K562 (cell line): ENCODE results near the gene ST3GAL3. TPM values are rescaled to one million over a fixed set of nuclear protein-coding genes. Genes with fewer than 3 reads are reported as not detected.

Experiments
- BRCA1 ChIP-seq, 2 experiments: fragments of 450-650 bp in 1 of 2; sonication (generic) in 1 of 2; formaldehyde crosslinking in 1 of 2; IDR thresholded peaks; 2 replicates each; pipeline versions ENCODE4 v1.5.0 to v1.6.1; 2017 to 2020; ENCODE audit warnings: mild to moderate bottlenecking in 1 of 2, missing genetic modification reagents in 1 of 2
- CCAR2 ChIP-seq: fragments of 200-400 bp; formaldehyde crosslinking; IDR thresholded peaks from 2 replicates; pipeline ENCODE4 v1.6.1; 2017; ENCODE audit warnings: mild to moderate bottlenecking, low read depth, low read length
- GABPB2 ChIP-seq: fragments of 250-450 bp; sonication (Bioruptor Pico); conservative IDR thresholded peaks from 2 replicates; pipeline ENCODE4 v1.5.1; 2021; ENCODE audit warnings: mild to moderate bottlenecking
- HCFC1 ChIP-seq: IDR thresholded peaks from 2 replicates; pipeline ENCODE4 v1.6.1; 2012; ENCODE audit warnings: low read depth, low read length, improper control_type of control experiment
- NFIX ChIP-seq: fragments of 250-450 bp; sonication (Bioruptor Pico); IDR thresholded peaks from 2 replicates; pipeline ENCODE4 v1.4.0; 2020; ENCODE audit warnings: low read depth, mild to moderate bottlenecking, moderate library complexity
- POLR2H ChIP-seq: IDR thresholded peaks from 2 replicates; pipeline ENCODE4 v1.6.1; 2016; ENCODE audit warnings: missing genetic modification characterization, low read depth, mild to moderate bottlenecking, control low read depth, missing compliant biosample characterization, moderate library complexity
- RBM15 ChIP-seq: fragments of 200-400 bp; formaldehyde crosslinking; IDR thresholded peaks from 2 replicates; pipeline ENCODE4 v1.6.1; 2018; ENCODE audit warnings: mild to moderate bottlenecking, low read length, moderate library complexity; ENCODE audit not compliant: insufficient read depth
- RBM25 ChIP-seq: fragments of 200-400 bp; formaldehyde crosslinking; IDR thresholded peaks from 2 replicates; pipeline ENCODE4 v1.6.1; 2018; ENCODE audit warnings: low read length, low read depth, moderate library complexity; ENCODE audit not compliant: severe bottlenecking
- SP2 ChIP-seq: IDR thresholded peaks from 2 replicates; pipeline ENCODE4 v1.6.1; 2011; ENCODE audit warnings: mild to moderate bottlenecking, low read depth, low read length, moderate library complexity; ENCODE audit not compliant: poor library complexity, severe bottlenecking; ENCODE audit errors: extremely low read depth
- TCF7L2 ChIP-seq: fragments of 150-350 bp; IDR thresholded peaks from 2 replicates; pipeline ENCODE4 v1.6.1; 2016; ENCODE audit warnings: low read depth, mild to moderate bottlenecking, low read length, moderate library complexity
- TGIF2 ChIP-seq: sonication (generic); formaldehyde crosslinking; IDR thresholded peaks from 2 replicates; pipeline ENCODE4 v1.8.1; 2022; ENCODE audit warnings: mild to moderate bottlenecking, missing genetic modification reagents, moderate library complexity
- TRIM28 ChIP-seq: fragments of 450-650 bp; IDR thresholded peaks from 2 replicates; pipeline ENCODE4 v1.6.1; 2017
- ZBTB33 ChIP-seq: sonication (generic); formaldehyde crosslinking; IDR thresholded peaks from 2 replicates; pipeline ENCODE4 v1.8.1; 2023; ENCODE audit warnings: mild to moderate bottlenecking, missing genetic modification reagents
- ZNF23 ChIP-seq: fragments of 250-450 bp; sonication (Bioruptor Pico); IDR thresholded peaks from 2 replicates; pipeline ENCODE4 v1.4.0; 2020; ENCODE audit warnings: mild to moderate bottlenecking
- ZNF274 ChIP-seq: IDR thresholded peaks from 2 replicates; pipeline ENCODE4 v1.6.1; 2011; ENCODE audit warnings: low read depth, mild to moderate bottlenecking, low read length, moderate library complexity, borderline replicate concordance
- ZNF3 ChIP-seq: fragments of 250-450 bp; sonication (Bioruptor Pico); IDR thresholded peaks from 2 replicates; pipeline ENCODE4 v1.5.0; 2021; ENCODE audit warnings: mild to moderate bottlenecking, moderate library complexity
- ZNF324 ChIP-seq: fragments of 250-450 bp; sonication (Bioruptor Pico); IDR thresholded peaks from 2 replicates; pipeline ENCODE4 v1.4.0; 2020; ENCODE audit warnings: mild to moderate bottlenecking
- polyA plus RNA-seq, 8 experiments: library from polyadenylated mRNA; depleted of rRNA in 4 of 8; stranded (reverse) in 5 of 8; unstranded in 3 of 8; fragments of >200 nt; fragmentation: Nextera tagmentation in 2 of 8; fragmentation: Illumina TruSeq in 1 of 8; extraction: Ambion mirVana in 2 of 8; extraction: Trizol in 1 of 8; gene quantifications; 2 replicates each; pipeline versions ENCODE4 v1.2.1 to v1.2.3, GENCODE V29; 2011 to 2014; ENCODE audit warnings: inconsistent platforms in 1 of 8, missing spikeins in 1 of 8
- total RNA-seq, 7 experiments: library from RNA; depleted of rRNA in 6 of 7; stranded (reverse); fragments of >200 nt in 6 of 7; fragmentation: Illumina TruSeq in 2 of 7; extraction: Trizol in 2 of 7; gene quantifications; 2 replicates each; pipeline versions ENCODE4 v1.2.1 to v1.2.3, GENCODE V29; 2011 to 2021; ENCODE audit warnings: low replicate concordance in 1 of 7
- TF ChIP-seq, protein P1 (sequence below), 3 experiments: fragments of 200-800 bp in 1 of 3; sonication (Bioruptor generic) in 1 of 3; sonication (generic) in 1 of 3; formaldehyde crosslinking in 1 of 3; IDR thresholded peaks; 2 replicates each; pipeline versions ENCODE4 v1.6.1 to v1.8.0; 2016 to 2022; ENCODE audit warnings: mild to moderate bottlenecking in 2 of 3, missing compliant biosample characterization in 2 of 3, missing genetic modification characterization in 2 of 3, missing genetic modification reagents in 1 of 3
- TF ChIP-seq, protein P2 (sequence below): fragments of 250-450 bp; sonication (Bioruptor Pico); IDR thresholded peaks from 2 replicates; pipeline ENCODE4 v1.4.0; 2020
- TF ChIP-seq, protein P3 (sequence below): fragments of 250-450 bp; sonication (Bioruptor Pico); IDR thresholded peaks from 2 replicates; pipeline ENCODE4 v1.5.0; 2020; ENCODE audit warnings: mild to moderate bottlenecking

Gene ST3GAL3
- total and polyA plus RNA-seq, 9 of the 15 experiments (the other 6 are each of a cell fraction or from before 2014, with no cell fraction given) = 1.2 to 18.9 (median 11.0) TPM

GRCh38 chr1:43818691-43819090 lies 111.4 kb downstream of the ST3GAL3 start (continued):
- TF ChIP-seq, protein P1, sequence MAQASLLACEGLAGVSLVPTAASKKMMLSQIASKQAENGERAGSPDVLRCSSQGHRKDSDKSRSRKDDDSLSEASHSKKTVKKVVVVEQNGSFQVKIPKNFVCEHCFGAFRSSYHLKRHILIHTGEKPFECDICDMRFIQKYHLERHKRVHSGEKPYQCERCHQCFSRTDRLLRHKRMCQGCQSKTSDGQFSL (CRISPR knock-in tag; IDR thresholded peaks at IDR 0.05) = no peak
- TF ChIP-seq, protein P1 (tag; IDR thresholded peaks at IDR 0.05) = no peak
- no peak for TF ChIP-seq ZNF23 (CRISPR knock-in tag)
- TF ChIP-seq ZNF274 = no peak
- TF ChIP-seq, protein P2, sequence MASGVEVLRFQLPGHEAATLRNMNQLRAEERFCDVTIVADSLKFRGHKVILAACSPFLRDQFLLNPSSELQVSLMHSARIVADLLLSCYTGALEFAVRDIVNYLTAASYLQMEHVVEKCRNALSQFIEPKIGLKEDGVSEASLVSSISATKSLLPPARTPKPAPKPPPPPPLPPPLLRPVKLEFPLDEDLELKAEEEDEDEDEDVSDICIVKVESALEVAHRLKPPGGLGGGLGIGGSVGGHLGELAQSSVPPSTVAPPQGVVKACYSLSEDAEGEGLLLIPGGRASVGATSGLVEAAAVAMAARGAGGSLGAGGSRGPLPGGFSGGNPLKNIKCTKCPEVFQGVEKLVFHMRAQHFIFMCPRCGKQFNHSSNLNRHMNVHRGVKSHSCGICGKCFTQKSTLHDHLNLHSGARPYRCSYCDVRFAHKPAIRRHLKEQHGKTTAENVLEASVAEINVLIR (CRISPR knock-in tag) = no peak
- TF ChIP-seq TGIF2 = no peak
- no peak for TF ChIP-seq GABPB2
- TF ChIP-seq ZBTB33 (CRISPR knock-in tag) = peak; percentile 37; the same call in 1 of the 2 replicates
- TF ChIP-seq BRCA1 (IDR thresholded peaks at IDR 0.05) = no peak
- TF ChIP-seq BRCA1 (CRISPR knock-in tag; IDR thresholded peaks at IDR 0.05) = no peak
- no peak for TF ChIP-seq ZNF3 (CRISPR knock-in tag)
- peak; percentile 85 for TF ChIP-seq NFIX (CRISPR knock-in tag)
- TF ChIP-seq TRIM28 = peak; percentile 87; the same call in 1 of the 2 replicates
- TF ChIP-seq POLR2H (tag) = no peak
- TF ChIP-seq RBM15 = no peak
- no peak for TF ChIP-seq ZNF324
- TF ChIP-seq TCF7L2 = no peak
- TF ChIP-seq CCAR2 = no peak
- TF ChIP-seq HCFC1 = no peak
- TF ChIP-seq RBM25 = peak; percentile 80
- no peak for TF ChIP-seq SP2
- TF ChIP-seq, protein P3, sequence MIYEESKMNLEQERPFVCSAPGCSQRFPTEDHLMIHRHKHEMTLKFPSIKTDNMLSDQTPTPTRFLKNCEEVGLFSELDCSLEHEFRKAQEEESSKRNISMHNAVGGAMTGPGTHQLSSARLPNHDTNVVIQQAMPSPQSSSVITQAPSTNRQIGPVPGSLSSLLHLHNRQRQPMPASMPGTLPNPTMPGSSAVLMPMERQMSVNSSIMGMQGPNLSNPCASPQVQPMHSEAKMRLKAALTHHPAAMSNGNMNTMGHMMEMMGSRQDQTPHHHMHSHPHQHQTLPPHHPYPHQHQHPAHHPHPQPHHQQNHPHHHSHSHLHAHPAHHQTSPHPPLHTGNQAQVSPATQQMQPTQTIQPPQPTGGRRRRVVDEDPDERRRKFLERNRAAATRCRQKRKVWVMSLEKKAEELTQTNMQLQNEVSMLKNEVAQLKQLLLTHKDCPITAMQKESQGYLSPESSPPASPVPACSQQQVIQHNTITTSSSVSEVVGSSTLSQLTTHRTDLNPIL (CRISPR knock-in tag) = no peak
